ENCODE measurements around the gene SLC25A53. TPM values are rescaled to one million over a fixed set of nuclear protein-coding genes. Genes with fewer than 3 reads are reported as not detected.

The SLC25A53 gene
- total and polyA plus RNA-seq, 10 of the 15 experiments (the other 5 are each of a cell fraction or from before 2014, with no cell fraction given) = 4.1 to 11.4 (median 7.6) TPM

DNA sequence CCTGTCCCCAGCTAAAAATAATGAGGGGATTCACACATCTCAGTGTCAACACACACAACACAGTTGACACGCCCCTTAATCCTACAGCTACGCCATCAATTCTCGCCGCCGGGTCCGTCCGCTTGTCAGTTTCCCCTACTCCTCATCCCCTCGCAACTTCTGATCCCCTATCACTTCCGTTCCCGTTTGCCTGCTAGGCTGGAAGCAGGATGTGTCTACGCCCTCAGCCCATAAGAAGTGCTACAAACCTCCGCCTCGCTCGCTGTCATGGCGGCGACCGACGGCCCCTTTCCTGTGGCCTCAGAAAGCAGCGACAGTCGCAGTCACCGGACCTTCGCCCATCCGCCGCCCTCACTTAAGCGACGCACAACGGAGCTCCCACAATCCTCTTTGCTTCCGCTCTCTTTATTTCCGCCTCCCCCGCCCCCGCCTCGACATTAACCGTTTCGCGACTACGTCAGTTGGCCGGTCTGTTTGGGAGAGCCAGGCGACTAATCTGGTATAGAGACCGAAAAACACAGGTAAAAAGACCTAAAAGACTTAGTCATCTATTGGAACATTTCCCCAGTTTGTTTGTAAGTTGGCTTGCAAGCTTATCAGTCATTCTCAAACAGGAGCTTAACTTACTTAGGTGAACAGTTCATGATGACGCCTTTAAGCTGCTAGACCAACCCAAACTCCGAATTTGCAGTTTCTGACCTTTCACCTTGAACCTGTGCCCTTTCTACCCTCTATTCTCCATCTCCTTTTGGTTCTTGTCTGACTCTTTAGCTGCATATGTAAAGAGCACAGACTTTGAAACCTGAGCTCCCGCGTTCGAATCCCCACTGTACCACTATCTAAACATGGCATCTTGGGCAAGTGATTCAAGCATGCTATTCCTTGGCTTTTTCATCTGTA lies at the start of gene SLC25A53 (continued):
- TF ChIP-seq, protein P1, sequence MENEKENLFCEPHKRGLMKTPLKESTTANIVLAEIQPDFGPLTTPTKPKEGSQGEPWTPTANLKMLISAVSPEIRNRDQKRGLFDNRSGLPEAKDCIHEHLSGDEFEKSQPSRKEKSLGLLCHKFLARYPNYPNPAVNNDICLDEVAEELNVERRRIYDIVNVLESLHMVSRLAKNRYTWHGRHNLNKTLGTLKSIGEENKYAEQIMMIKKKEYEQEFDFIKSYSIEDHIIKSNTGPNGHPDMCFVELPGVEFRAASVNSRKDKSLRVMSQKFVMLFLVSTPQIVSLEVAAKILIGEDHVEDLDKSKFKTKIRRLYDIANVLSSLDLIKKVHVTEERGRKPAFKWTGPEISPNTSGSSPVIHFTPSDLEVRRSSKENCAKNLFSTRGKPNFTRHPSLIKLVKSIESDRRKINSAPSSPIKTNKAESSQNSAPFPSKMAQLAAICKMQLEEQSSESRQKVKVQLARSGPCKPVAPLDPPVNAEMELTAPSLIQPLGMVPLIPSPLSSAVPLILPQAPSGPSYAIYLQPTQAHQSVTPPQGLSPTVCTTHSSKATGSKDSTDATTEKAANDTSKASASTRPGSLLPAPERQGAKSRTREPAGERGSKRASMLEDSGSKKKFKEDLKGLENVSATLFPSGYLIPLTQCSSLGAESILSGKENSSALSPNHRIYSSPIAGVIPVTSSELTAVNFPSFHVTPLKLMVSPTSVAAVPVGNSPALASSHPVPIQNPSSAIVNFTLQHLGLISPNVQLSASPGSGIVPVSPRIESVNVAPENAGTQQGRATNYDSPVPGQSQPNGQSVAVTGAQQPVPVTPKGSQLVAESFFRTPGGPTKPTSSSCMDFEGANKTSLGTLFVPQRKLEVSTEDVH (IDR thresholded peaks at IDR 0.05; ENCODE audit: low read depth, partially characterized antibody) = peak; percentile 84
- TF ChIP-seq RB1 (IDR thresholded peaks at IDR 0.05; ENCODE audit: borderline replicate concordance) (no peak), CREB1 (IDR thresholded peaks at IDR 0.05; ENCODE audit: low read depth) (peak; percentile 97), SMARCA5 (IDR thresholded peaks at IDR 0.05) (no peak), NFYB (IDR thresholded peaks at IDR 0.05; ENCODE audit: insufficient read depth, low read depth, low read length) (no peak), PML (IDR thresholded peaks at IDR 0.05; ENCODE audit: low read length) (peak; percentile 83; the same call in 1 of the 2 replicates), NFXL1 (IDR thresholded peaks at IDR 0.05; ENCODE audit: borderline replicate concordance) (no peak), BHLHE40 (IDR thresholded peaks at IDR 0.05; ENCODE audit: borderline replicate concordance in 1 of 2, low read depth in 2 of 2, low read length in 1 of 2) (peak; percentile 6 to 45; a peak in 1 of 4 replicates), STAT3 (IDR thresholded peaks at IDR 0.05; ENCODE audit: low read depth, low read length) (no peak), SMAD5 (IDR thresholded peaks at IDR 0.05; ENCODE audit: low read depth) (no peak), IKZF1 (conservative IDR thresholded peaks at IDR 0.05) (peak; percentile 95), CHD2 (IDR thresholded peaks at IDR 0.05; ENCODE audit: borderline replicate concordance, low read depth, low read length) (no peak)
- TF ChIP-seq, protein P2, sequence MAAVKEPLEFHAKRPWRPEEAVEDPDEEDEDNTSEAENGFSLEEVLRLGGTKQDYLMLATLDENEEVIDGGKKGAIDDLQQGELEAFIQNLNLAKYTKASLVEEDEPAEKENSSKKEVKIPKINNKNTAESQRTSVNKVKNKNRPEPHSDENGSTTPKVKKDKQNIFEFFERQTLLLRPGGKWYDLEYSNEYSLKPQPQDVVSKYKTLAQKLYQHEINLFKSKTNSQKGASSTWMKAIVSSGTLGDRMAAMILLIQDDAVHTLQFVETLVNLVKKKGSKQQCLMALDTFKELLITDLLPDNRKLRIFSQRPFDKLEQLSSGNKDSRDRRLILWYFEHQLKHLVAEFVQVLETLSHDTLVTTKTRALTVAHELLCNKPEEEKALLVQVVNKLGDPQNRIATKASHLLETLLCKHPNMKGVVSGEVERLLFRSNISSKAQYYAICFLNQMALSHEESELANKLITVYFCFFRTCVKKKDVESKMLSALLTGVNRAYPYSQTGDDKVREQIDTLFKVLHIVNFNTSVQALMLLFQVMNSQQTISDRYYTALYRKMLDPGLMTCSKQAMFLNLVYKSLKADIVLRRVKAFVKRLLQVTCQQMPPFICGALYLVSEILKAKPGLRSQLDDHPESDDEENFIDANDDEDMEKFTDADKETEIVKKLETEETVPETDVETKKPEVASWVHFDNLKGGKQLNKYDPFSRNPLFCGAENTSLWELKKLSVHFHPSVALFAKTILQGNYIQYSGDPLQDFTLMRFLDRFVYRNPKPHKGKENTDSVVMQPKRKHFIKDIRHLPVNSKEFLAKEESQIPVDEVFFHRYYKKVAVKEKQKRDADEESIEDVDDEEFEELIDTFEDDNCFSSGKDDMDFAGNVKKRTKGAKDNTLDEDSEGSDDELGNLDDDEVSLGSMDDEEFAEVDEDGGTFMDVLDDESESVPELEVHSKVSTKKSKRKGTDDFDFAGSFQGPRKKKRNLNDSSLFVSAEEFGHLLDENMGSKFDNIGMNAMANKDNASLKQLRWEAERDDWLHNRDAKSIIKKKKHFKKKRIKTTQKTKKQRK (IDR thresholded peaks at IDR 0.05; ENCODE audit: low read depth, low read length) = no peak
- TF ChIP-seq, protein P3, sequence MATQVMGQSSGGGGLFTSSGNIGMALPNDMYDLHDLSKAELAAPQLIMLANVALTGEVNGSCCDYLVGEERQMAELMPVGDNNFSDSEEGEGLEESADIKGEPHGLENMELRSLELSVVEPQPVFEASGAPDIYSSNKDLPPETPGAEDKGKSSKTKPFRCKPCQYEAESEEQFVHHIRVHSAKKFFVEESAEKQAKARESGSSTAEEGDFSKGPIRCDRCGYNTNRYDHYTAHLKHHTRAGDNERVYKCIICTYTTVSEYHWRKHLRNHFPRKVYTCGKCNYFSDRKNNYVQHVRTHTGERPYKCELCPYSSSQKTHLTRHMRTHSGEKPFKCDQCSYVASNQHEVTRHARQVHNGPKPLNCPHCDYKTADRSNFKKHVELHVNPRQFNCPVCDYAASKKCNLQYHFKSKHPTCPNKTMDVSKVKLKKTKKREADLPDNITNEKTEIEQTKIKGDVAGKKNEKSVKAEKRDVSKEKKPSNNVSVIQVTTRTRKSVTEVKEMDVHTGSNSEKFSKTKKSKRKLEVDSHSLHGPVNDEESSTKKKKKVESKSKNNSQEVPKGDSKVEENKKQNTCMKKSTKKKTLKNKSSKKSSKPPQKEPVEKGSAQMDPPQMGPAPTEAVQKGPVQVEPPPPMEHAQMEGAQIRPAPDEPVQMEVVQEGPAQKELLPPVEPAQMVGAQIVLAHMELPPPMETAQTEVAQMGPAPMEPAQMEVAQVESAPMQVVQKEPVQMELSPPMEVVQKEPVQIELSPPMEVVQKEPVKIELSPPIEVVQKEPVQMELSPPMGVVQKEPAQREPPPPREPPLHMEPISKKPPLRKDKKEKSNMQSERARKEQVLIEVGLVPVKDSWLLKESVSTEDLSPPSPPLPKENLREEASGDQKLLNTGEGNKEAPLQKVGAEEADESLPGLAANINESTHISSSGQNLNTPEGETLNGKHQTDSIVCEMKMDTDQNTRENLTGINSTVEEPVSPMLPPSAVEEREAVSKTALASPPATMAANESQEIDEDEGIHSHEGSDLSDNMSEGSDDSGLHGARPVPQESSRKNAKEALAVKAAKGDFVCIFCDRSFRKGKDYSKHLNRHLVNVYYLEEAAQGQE (IDR thresholded peaks at IDR 0.05; ENCODE audit: low read depth, low read length) = no peak
- TF ChIP-seq, protein P4, sequence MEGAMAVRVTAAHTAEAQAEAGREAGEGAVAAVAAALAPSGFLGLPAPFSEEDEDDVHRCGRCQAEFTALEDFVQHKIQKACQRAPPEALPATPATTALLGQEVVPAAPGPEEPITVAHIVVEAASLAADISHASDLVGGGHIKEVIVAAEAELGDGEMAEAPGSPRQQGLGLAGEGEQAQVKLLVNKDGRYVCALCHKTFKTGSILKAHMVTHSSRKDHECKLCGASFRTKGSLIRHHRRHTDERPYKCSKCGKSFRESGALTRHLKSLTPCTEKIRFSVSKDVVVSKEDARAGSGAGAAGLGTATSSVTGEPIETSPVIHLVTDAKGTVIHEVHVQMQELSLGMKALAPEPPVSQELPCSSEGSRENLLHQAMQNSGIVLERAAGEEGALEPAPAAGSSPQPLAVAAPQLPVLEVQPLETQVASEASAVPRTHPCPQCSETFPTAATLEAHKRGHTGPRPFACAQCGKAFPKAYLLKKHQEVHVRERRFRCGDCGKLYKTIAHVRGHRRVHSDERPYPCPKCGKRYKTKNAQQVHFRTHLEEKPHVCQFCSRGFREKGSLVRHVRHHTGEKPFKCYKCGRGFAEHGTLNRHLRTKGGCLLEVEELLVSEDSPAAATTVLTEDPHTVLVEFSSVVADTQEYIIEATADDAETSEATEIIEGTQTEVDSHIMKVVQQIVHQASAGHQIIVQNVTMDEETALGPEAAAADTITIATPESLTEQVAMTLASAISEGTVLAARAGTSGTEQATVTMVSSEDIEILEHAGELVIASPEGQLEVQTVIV (IDR thresholded peaks at IDR 0.05; ENCODE audit: borderline replicate concordance, partially characterized antibody) = peak; percentile 57

Measured in GM12878 (cell line).